Measurements from ENCODE around the gene ATRIP. TPM values are rescaled to one million over a fixed set of nuclear protein-coding genes. Genes with fewer than 3 reads are reported as not detected.

Gene ATRIP
- total RNA-seq (10 to 100 TPM in 3 of 5 donors, 1 to 10 TPM in 2; 7.8 to 14.9 (median 12.8) TPM), total RNA-seq (9.0 to 36.7 (median 17.1) reads per million in 29 experiments)
- 10.0 TPM for total RNA-seq (2013)

GRCh38 chr3:48446425-48447193 is at the start of gene ATRIP:
TSS of gene ATRIP (plus strand) at chr3:48446737. CDS start at chr3:48446846, 109 bp downstream.
- ChIA-PET CTCF (interaction anchor here (0.5 to 2.4 kb wide), 5 partner anchors 10 to 62 kb away, joined by 3 to 27 read pairs (median 3); no protein-coding TSS in a partner anchor), POLR2A (interaction anchor here in 1 of 2 donors (0.6 kb wide), 1 partner anchor 146 kb away, joined by 4 read pairs; the partner anchor contains the start of gene NME6)
- H3K4me1 ChIP-seq (ENCODE audit: control insufficient read depth in 1 of 2, extremely low read depth in 1 of 2, insufficient read depth in 2 of 2, low read length in 2 of 2), result peaks cover 16 to 30% of the 10 kb centered on the region in 2 experiments
- under 1% methylated on average over 91 of the region's 91 CpGs for WGBS (ENCODE audit: insufficient coverage)
- H3K4me3 Mint-ChIP-seq, result peak within 1 kb of the TSS; percentile 83 to 97 (median 84)
- H3K36me3 Mint-ChIP-seq, result peaks cover 7% of the 10 kb centered on the region
- peak within 1 kb of the TSS; percentile 85 to 86 for H3K27ac Mint-ChIP-seq
- H3K36me3 ChIP-seq (ENCODE audit: control insufficient read depth in 2 of 2, extremely low read depth in 1 of 2, insufficient read depth in 1 of 2, low read length in 1 of 2), result peaks cover 10 to 35% of the 10 kb centered on the region in 2 donors
- DNase-seq (peak; percentile 60 to 91 (median 77)), ATAC-seq (replicated peaks in 1 of 4) (peak; percentile 98)
- H3K4me1 Mint-ChIP-seq, result peaks cover 39 to 49% (median 45%) of the 10 kb centered on the region in 3 donors
- peak within 1 kb of the TSS; percentile 83 to 90 for H3K4me3 ChIP-seq (ENCODE audit: control insufficient read depth in 1 of 2, extremely low read depth in 1 of 2, low read length in 1 of 2)
- no peaks in the 10 kb centered on the region for H3K9me3 ChIP-seq
- H3K27ac ChIP-seq (ENCODE audit: low read length), result peak within 1 kb of the TSS; percentile 74
- H3K27me3 Mint-ChIP-seq, result no peaks in the 10 kb centered on the region
- no peaks in the 10 kb centered on the region for H3K9me3 Mint-ChIP-seq
- H3K27me3 ChIP-seq (replicated peaks in 1 of 2; ENCODE audit: control insufficient read depth in 2 of 2, extremely low read depth in 1 of 2, insufficient read depth in 2 of 2, low read length in 1 of 2), result no peaks in the 10 kb centered on the region

- WGBS (ENCODE audit: insufficient coverage), result 63% methylated on average over 4 of the region's 9 CpGs
- H3K36me3 ChIP-seq (ENCODE audit: control insufficient read depth in 2 of 2, extremely low read depth in 1 of 2, insufficient read depth in 1 of 2, low read length in 1 of 2), result no peaks in the 10 kb centered on the region
- peaks cover 0 to 21% of the 10 kb centered on the region in 2 experiments for H3K27me3 ChIP-seq (replicated peaks in 1 of 2; ENCODE audit: control insufficient read depth in 2 of 2, extremely low read depth in 1 of 2, insufficient read depth in 2 of 2, low read length in 1 of 2)
- peaks cover 8 to 16% of the 10 kb centered on the region in 2 donors for H3K27me3 Mint-ChIP-seq
- ChIA-PET POLR2A (no interaction called here), CTCF (interaction anchor here (0.9 to 3.9 kb wide), 3 partner anchors 10 to 151 kb away, joined by 3 to 113 read pairs (median 3); no protein-coding TSS in a partner anchor)
- no peak overlapping the region for H3K27ac Mint-ChIP-seq
- no peaks in the 10 kb centered on the region for H3K9me3 ChIP-seq
- H3K27ac ChIP-seq (ENCODE audit: low read length), result no peak overlapping the region
- DNase-seq (peak in 1 of 35 experiments; percentile 7), ATAC-seq (replicated peaks in 1 of 4) (no peak)
- no peaks in the 10 kb centered on the region for H3K4me1 ChIP-seq (ENCODE audit: control insufficient read depth in 1 of 2, extremely low read depth in 1 of 2, insufficient read depth in 2 of 2, low read length in 2 of 2)
- no peaks in the 10 kb centered on the region for H3K4me1 Mint-ChIP-seq
- no peak overlapping the region for H3K4me3 ChIP-seq (ENCODE audit: control insufficient read depth in 1 of 2, extremely low read depth in 1 of 2, low read length in 1 of 2)
- H3K9me3 Mint-ChIP-seq, result no peaks in the 10 kb centered on the region
- H3K36me3 Mint-ChIP-seq, result no peaks in the 10 kb centered on the region
- H3K4me3 Mint-ChIP-seq, result no peak overlapping the region
Observed at GRCh38 chr3:48397767-48398681, 48.5 kb upstream of the ATRIP start.

GRCh38 chr3:48398701-48399386 is 47.7 kb upstream of the ATRIP start:
- Mint-ChIP-seq H3K27ac (no peak overlapping the region), H3K9me3 (no peaks in the 10 kb centered on the region), H3K4me1 (no peaks in the 10 kb centered on the region), H3K4me3 (no peak overlapping the region), H3K36me3 (no peaks in the 10 kb centered on the region), H3K27me3 (peaks cover 8 to 12% of the 10 kb centered on the region in 2 donors)
- ChIA-PET CTCF (interaction anchor here (0.6 to 3.9 kb wide), 4 partner anchors 9 to 158 kb away, joined by 3 to 113 read pairs (median 3); partner anchors contain the start of gene PFKFB4 (in 1 of the 2)), POLR2A (no interaction called here)
- Histone ChIP-seq H3K9me3 (no peaks in the 10 kb centered on the region), H3K4me1 (ENCODE audit: control insufficient read depth in 1 of 2, extremely low read depth in 1 of 2, insufficient read depth in 2 of 2, low read length in 2 of 2) (no peaks in the 10 kb centered on the region), H3K27ac (ENCODE audit: low read length) (no peak overlapping the region), H3K27me3 (replicated peaks in 1 of 2; ENCODE audit: control insufficient read depth in 2 of 2, extremely low read depth in 1 of 2, insufficient read depth in 2 of 2, low read length in 1 of 2) (peaks cover 0 to 15% of the 10 kb centered on the region in 2 experiments), H3K4me3 (ENCODE audit: control insufficient read depth in 1 of 2, extremely low read depth in 1 of 2, low read length in 1 of 2) (no peak overlapping the region), H3K36me3 (ENCODE audit: control insufficient read depth in 2 of 2, extremely low read depth in 1 of 2, insufficient read depth in 1 of 2, low read length in 1 of 2) (no peaks in the 10 kb centered on the region)
- no peak for ATAC-seq (replicated peaks in 1 of 4)
- WGBS (ENCODE audit: insufficient coverage), result 71% methylated on average over 8 of the region's 11 CpGs
- DNase-seq, result peak in 1 of 35 experiments; percentile 9

GRCh38 chr3:48399387-48400172 is 47.0 kb upstream of the ATRIP start:
- Histone ChIP-seq H3K9me3 (no peaks in the 10 kb centered on the region), H3K4me3 (ENCODE audit: control insufficient read depth in 1 of 2, extremely low read depth in 1 of 2, low read length in 1 of 2) (no peak overlapping the region), H3K36me3 (ENCODE audit: control insufficient read depth in 2 of 2, extremely low read depth in 1 of 2, insufficient read depth in 1 of 2, low read length in 1 of 2) (no peaks in the 10 kb centered on the region), H3K4me1 (ENCODE audit: control insufficient read depth in 1 of 2, extremely low read depth in 1 of 2, insufficient read depth in 2 of 2, low read length in 2 of 2) (no peaks in the 10 kb centered on the region), H3K27ac (ENCODE audit: low read length) (no peak overlapping the region), H3K27me3 (replicated peaks in 1 of 2; ENCODE audit: control insufficient read depth in 2 of 2, extremely low read depth in 1 of 2, insufficient read depth in 2 of 2, low read length in 1 of 2) (peaks cover 0 to 15% of the 10 kb centered on the region in 2 experiments)
- Mint-ChIP-seq H3K4me1 (no peaks in the 10 kb centered on the region), H3K27ac (no peak overlapping the region), H3K9me3 (no peaks in the 10 kb centered on the region), H3K36me3 (no peaks in the 10 kb centered on the region), H3K27me3 (peaks cover 8 to 9% of the 10 kb centered on the region in 2 donors), H3K4me3 (no peak overlapping the region)
- ChIA-PET POLR2A (no interaction called here), CTCF (interaction anchor here (0.6 to 3.9 kb wide), 9 partner anchors 19 to 360 kb away, joined by 3 to 113 read pairs (median 7); partner anchors contain the start of gene PFKFB4 (in 1 of the 2))
- DNase-seq (peak in 1 of 35 experiments; percentile 5), ATAC-seq (replicated peaks in 1 of 4) (no peak)
- WGBS (ENCODE audit: insufficient coverage), result 7% methylated on average over 3 of the region's 4 CpGs

GRCh38 chr3:48400824-48401433 is 45.6 kb upstream of the ATRIP start:
- DNase-seq (peak; percentile 35 to 89 (median 56)), ATAC-seq (replicated peaks in 1 of 4) (peak; percentile 75 to 84 (median 82))
- no peaks in the 10 kb centered on the region for H3K4me1 Mint-ChIP-seq
- ChIA-PET CTCF (interaction anchor here (0.5 to 3.9 kb wide), 48 partner anchors 10 to 419 kb away, joined by 3 to 113 read pairs (median 4); partner anchors contain the start of genes CCDC51 (in 2 of the 2), TMA7 (in 2 of the 2), ATRIP (in 1 of the 2) and NME6 (in 1 of the 2)), POLR2A (interaction anchor here in 1 of 2 donors (0.7 kb wide), 1 partner anchor 382 kb away, joined by 4 read pairs; no protein-coding TSS in a partner anchor)
- H3K4me3 ChIP-seq (ENCODE audit: control insufficient read depth in 1 of 2, extremely low read depth in 1 of 2, low read length in 1 of 2), result no peak overlapping the region
- no peaks in the 10 kb centered on the region for H3K9me3 Mint-ChIP-seq
- peaks cover 0 to 15% of the 10 kb centered on the region in 2 experiments for H3K27me3 ChIP-seq (replicated peaks in 1 of 2; ENCODE audit: control insufficient read depth in 2 of 2, extremely low read depth in 1 of 2, insufficient read depth in 2 of 2, low read length in 1 of 2)
- H3K27me3 Mint-ChIP-seq, result peaks cover 3 to 5% of the 10 kb centered on the region in 2 donors
- no peak overlapping the region for H3K27ac Mint-ChIP-seq
- H3K36me3 ChIP-seq (ENCODE audit: control insufficient read depth in 2 of 2, extremely low read depth in 1 of 2, insufficient read depth in 1 of 2, low read length in 1 of 2), result no peaks in the 10 kb centered on the region
- no peak overlapping the region for H3K27ac ChIP-seq (ENCODE audit: low read length)
- H3K4me1 ChIP-seq (ENCODE audit: control insufficient read depth in 1 of 2, extremely low read depth in 1 of 2, insufficient read depth in 2 of 2, low read length in 2 of 2), result no peaks in the 10 kb centered on the region
- H3K36me3 Mint-ChIP-seq, result no peaks in the 10 kb centered on the region
- no peaks in the 10 kb centered on the region for H3K9me3 ChIP-seq
- no peak overlapping the region for H3K4me3 Mint-ChIP-seq
- 56% methylated on average over 5 of the region's 6 CpGs for WGBS (ENCODE audit: insufficient coverage)
